ENCODE results near the gene ARHGEF37.

ARHGEF37 gene

GRCh38 chr5:149675610-149676201 is 94.4 kb downstream of the ARHGEF37 start:
- no peak for DNase-seq (ENCODE audit: low spot score)

DNA sequence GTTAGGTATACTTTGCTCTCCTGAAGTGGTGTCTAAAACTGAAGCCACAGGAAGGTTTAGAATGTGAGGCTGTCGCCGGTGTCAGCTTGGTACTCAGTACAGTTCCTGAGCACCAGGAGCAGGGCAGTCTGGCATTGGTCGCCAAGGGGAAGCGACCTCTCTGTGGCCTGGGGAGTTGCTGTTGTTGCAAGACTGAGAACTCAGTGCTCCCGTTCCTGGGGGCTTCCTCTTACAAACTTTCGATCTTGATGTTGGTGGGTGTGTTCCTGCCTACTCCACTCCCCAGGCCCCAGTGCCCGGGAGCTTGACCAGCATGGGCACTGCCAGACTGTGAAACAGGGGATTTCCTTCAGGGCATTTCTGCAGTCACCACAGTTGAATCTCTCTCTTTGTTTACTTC is 96.4 kb downstream of the ARHGEF37 start:
- DNase-seq (ENCODE audit: low spot score): no peak

GRCh38 chr5:149679876-149680809 is 98.8 kb downstream of the ARHGEF37 start:
- no peak for DNase-seq (ENCODE audit: low spot score)

- DNase-seq (ENCODE audit: low spot score): no peak
Observed at GRCh38 chr5:149680810-149681221, 99.5 kb downstream of the ARHGEF37 start.

- DNase-seq (ENCODE audit: low spot score): no peak
Observed at GRCh38 chr5:149681252-149681651, 100.0 kb downstream of the ARHGEF37 start.

GRCh38 chr5:149681922-149682321 is 100.6 kb downstream of the ARHGEF37 start:
- no peak for DNase-seq (ENCODE audit: low spot score)

- DNase-seq (ENCODE audit: low spot score): no peak
Observed at GRCh38 chr5:149682532-149683075, 101.3 kb downstream of the ARHGEF37 start.

DNA sequence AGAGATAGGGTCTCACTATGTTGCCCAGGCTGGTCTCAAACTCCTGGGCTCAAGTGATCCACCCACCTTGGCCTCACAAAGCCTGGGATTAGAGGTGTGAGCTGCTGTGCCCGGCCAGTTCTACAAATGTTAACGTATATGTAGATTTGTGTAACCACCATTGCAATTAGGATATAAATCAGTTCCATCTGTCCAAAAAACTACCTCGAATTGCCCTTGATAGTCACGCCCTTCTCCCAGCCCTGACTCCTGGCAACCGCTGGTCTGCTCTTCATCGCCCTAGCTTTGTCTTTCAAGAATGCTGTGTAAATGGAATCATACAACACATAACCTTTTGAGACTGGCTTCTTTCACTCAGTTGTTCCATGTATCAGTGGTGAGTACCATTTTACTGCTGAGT is 102.7 kb downstream of the ARHGEF37 start:
- no peak for DNase-seq (ENCODE audit: low spot score)

GRCh38 chr5:149684371-149684770 is 103.1 kb downstream of the ARHGEF37 start:
- DNase-seq (ENCODE audit: low spot score): no peak

All from HuH-7.5 (cell line).